GM12878 (cell line): ENCODE measurements around the gene GOLGA6D.
"Not testable (repeated sequence)": the region's sequence is repeated elsewhere in the genome, so short reads cannot be mapped to it uniquely, and the experiment has no call there.

ENCODE experiments used
- ATF7 ChIP-seq: fragments of 450-650 bp; IDR thresholded peaks from 2 replicates; pipeline ENCODE4 v1.6.1; 2016; ENCODE audit warnings: low read depth, mild to moderate bottlenecking
- CBFB ChIP-seq: IDR thresholded peaks from 2 replicates; pipeline ENCODE4 v1.6.1; 2016; ENCODE audit warnings: antibody characterized with exemption, low read depth
- EZH2 ChIP-seq: IDR thresholded peaks from 2 replicates; pipeline ENCODE4 v1.6.1; 2012; ENCODE audit warnings: low read depth, mild to moderate bottlenecking, control low read depth, inconsistent platforms, low read length, borderline replicate concordance; ENCODE audit not compliant: control insufficient read depth
- IKZF1 ChIP-seq: fragments of 450-650 bp; conservative IDR thresholded peaks from 2 replicates; pipeline ENCODE4 v1.6.1; 2017; ENCODE audit warnings: antibody characterized with exemption, mild to moderate bottlenecking
- MXI1 ChIP-seq: fragments of 150-350 bp; IDR thresholded peaks from 2 replicates; pipeline ENCODE4 v1.6.1; 2011; ENCODE audit warnings: low read depth, mild to moderate bottlenecking, inconsistent platforms, low read length, improper control_type of control experiment
- ZBTB40 ChIP-seq: fragments of 450-650 bp; IDR thresholded peaks from 2 replicates; pipeline ENCODE4 v1.6.1; 2016; ENCODE audit warnings: mild to moderate bottlenecking, moderate library complexity, borderline replicate concordance
- TF ChIP-seq, protein P1 (sequence below): IDR thresholded peaks from 2 replicates; pipeline ENCODE4 v1.6.1; 2012; ENCODE audit warnings: mild to moderate bottlenecking, low read depth, low read length

DNA sequence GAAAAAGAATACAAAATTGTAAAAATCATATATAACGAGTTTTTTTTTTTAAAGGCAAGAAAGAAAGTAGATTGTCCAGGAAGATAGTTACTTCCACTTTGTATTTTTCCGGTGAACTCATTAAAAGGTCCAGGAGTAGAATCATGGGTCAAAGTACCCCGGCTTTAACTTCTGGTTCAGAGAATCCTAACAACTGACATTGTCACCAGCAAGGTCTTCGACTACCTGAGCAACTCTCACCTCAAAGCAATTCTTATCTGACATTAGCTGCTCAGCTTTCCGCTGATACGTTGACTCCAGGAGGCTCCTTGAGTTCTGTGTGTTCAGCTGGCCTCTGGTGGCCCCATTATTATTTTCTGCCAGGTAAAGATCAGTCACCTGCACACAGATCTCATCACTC lies 33.6 kb upstream of the GOLGA6D start:
- TF ChIP-seq CBFB, MXI1, ZBTB40, ATF7, IKZF1, EZH2: not testable (repeated sequence)
- TF ChIP-seq, protein P1, sequence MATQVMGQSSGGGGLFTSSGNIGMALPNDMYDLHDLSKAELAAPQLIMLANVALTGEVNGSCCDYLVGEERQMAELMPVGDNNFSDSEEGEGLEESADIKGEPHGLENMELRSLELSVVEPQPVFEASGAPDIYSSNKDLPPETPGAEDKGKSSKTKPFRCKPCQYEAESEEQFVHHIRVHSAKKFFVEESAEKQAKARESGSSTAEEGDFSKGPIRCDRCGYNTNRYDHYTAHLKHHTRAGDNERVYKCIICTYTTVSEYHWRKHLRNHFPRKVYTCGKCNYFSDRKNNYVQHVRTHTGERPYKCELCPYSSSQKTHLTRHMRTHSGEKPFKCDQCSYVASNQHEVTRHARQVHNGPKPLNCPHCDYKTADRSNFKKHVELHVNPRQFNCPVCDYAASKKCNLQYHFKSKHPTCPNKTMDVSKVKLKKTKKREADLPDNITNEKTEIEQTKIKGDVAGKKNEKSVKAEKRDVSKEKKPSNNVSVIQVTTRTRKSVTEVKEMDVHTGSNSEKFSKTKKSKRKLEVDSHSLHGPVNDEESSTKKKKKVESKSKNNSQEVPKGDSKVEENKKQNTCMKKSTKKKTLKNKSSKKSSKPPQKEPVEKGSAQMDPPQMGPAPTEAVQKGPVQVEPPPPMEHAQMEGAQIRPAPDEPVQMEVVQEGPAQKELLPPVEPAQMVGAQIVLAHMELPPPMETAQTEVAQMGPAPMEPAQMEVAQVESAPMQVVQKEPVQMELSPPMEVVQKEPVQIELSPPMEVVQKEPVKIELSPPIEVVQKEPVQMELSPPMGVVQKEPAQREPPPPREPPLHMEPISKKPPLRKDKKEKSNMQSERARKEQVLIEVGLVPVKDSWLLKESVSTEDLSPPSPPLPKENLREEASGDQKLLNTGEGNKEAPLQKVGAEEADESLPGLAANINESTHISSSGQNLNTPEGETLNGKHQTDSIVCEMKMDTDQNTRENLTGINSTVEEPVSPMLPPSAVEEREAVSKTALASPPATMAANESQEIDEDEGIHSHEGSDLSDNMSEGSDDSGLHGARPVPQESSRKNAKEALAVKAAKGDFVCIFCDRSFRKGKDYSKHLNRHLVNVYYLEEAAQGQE: not testable (repeated sequence)
